ENCODE results near the gene SCARF2.
"Not testable (repeated sequence)": the region's sequence is repeated elsewhere in the genome, so short reads cannot be mapped to it uniquely, and the experiment has no call there.

Gene SCARF2, protein sequence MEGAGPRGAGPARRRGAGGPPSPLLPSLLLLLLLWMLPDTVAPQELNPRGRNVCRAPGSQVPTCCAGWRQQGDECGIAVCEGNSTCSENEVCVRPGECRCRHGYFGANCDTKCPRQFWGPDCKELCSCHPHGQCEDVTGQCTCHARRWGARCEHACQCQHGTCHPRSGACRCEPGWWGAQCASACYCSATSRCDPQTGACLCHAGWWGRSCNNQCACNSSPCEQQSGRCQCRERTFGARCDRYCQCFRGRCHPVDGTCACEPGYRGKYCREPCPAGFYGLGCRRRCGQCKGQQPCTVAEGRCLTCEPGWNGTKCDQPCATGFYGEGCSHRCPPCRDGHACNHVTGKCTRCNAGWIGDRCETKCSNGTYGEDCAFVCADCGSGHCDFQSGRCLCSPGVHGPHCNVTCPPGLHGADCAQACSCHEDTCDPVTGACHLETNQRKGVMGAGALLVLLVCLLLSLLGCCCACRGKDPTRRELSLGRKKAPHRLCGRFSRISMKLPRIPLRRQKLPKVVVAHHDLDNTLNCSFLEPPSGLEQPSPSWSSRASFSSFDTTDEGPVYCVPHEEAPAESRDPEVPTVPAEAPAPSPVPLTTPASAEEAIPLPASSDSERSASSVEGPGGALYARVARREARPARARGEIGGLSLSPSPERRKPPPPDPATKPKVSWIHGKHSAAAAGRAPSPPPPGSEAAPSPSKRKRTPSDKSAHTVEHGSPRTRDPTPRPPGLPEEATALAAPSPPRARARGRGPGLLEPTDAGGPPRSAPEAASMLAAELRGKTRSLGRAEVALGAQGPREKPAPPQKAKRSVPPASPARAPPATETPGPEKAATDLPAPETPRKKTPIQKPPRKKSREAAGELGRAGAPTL

DNA sequence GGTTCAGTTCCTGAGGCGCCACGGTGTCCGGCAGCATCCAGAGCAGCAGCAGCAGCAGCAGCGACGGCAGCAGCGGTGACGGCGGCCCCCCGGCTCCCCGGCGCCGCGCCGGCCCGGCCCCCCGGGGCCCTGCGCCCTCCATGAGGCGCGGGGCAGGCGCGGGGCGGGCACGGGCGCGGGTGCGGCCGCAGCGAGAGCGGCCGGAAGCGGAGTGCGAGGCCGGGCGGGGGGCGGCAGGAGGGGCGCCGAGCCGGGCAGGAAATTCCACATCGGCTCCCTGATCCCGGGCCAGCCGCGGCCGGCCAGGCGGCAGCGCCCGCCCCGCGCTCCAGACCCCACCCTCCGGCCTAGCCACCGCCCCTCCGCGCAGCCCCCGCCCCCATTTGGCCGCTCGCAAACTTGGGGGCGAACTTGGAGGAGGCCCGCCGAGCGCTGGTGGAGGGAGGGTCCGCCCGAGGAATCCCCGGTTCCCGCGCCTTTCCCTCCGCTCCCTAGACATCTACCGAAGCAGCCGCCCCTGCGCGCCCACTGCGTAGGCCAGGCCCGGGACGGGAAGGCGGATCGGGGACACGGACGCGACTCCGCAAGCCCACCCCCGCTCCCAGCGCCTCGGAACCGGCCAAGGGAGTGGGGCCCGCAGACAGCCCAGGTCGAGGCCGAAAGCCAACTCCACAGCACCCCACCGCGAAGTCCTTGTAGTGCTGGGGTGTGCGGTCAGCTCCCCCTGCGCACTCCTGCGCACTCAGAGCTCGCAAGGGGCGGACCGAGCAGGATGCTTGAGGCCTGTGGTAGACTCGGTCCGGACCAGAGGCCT is at the start of gene SCARF2:
TSS of gene SCARF2 (minus strand) at position 213 of the 814 bp plus-strand sequence. CDS start at position 142, 71 bp downstream.
- Mint-ChIP-seq H3K4me3 (peak within 1 kb of the TSS; percentile 95 to 97 (median 97)), H3K4me1 (peaks cover 29% of the 10 kb centered on the region), H3K27ac (peak within 1 kb of the TSS; percentile 83 to 97 (median 92)), H3K27me3 (ENCODE audit: low read depth) (peaks cover 25% of the 10 kb centered on the region), H3K9me3 (no peaks in the 10 kb centered on the region), H3K36me3 (ENCODE audit: low read depth) (peaks cover 17% of the 10 kb centered on the region)
- TF ChIP-seq, protein P1, sequence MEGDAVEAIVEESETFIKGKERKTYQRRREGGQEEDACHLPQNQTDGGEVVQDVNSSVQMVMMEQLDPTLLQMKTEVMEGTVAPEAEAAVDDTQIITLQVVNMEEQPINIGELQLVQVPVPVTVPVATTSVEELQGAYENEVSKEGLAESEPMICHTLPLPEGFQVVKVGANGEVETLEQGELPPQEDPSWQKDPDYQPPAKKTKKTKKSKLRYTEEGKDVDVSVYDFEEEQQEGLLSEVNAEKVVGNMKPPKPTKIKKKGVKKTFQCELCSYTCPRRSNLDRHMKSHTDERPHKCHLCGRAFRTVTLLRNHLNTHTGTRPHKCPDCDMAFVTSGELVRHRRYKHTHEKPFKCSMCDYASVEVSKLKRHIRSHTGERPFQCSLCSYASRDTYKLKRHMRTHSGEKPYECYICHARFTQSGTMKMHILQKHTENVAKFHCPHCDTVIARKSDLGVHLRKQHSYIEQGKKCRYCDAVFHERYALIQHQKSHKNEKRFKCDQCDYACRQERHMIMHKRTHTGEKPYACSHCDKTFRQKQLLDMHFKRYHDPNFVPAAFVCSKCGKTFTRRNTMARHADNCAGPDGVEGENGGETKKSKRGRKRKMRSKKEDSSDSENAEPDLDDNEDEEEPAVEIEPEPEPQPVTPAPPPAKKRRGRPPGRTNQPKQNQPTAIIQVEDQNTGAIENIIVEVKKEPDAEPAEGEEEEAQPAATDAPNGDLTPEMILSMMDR (IDR thresholded peaks at IDR 0.05; ENCODE audit: unreplicated experiment in 3 of 3), result no peak

DNA sequence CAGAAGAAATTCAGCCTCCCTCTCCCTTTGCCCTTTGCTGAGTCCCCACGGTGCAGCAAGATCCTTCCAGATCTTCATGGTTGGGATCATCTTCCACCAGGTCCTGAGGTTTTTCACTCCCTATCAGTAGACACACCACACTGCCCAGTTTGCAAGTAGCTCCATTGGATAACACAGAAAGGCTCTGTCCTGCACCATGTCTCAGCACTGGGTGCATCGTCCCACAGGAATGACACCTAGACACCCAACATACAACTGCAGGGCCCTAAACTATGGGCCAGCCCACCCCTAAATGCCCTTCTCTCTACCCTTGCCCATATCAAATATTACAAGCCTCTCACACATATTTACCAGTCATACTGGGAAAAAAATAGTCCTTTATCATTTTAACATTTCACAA is 48.6 kb upstream of the SCARF2 start:
- Mint-ChIP-seq H3K4me3 (no peak overlapping the region), H3K4me1 (peaks cover 20% of the 10 kb centered on the region), H3K9me3 (no peaks in the 10 kb centered on the region), H3K27me3 (ENCODE audit: low read depth) (no peaks in the 10 kb centered on the region), H3K27ac (no peak overlapping the region), H3K36me3 (ENCODE audit: low read depth) (peaks cover 33% of the 10 kb centered on the region)
- TF ChIP-seq, protein P1 (IDR thresholded peaks at IDR 0.05; ENCODE audit: unreplicated experiment in 3 of 3), result no peak

DNA sequence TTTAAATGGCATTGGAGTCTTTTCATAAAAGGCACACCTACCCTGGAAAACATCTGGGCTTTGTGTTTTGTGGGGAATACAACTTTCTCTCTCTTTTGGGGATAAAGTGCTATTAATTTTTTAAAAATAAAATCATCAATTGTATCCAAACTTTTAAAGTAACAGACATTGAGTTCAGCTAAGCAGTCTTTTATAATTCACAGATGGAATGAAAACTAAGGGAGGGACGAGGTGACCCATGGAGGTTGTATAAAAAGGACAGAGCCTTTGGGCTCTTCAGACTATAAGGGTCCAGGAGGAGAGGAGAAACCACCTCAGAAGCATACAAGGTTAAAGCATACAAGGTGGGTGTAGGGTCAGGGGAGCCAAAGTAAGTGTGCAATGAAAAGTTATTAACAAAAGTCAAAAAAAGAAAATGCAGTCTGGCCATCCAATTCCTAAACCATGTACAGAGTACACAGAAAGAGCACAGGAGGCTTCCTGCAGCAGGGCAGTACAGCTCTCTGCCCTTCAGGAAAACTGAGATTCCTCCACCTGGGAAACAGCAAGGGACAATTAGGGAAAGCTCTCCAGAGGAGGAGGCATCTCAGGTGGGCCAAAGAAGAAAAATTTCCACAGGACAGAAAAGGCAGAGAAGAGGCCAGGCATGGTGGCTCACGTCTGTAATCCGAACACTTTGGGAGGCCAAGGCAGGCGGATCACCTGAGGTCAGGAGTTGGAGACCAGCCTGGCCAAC is 47.5 kb upstream of the SCARF2 start:
- TF ChIP-seq, protein P1 (IDR thresholded peaks at IDR 0.05; ENCODE audit: unreplicated experiment in 3 of 3), result no peak
- no peak overlapping the region for H3K27ac Mint-ChIP-seq
- H3K4me1 Mint-ChIP-seq, result peaks cover 11% of the 10 kb centered on the region
- no peak overlapping the region for H3K4me3 Mint-ChIP-seq
- H3K9me3 Mint-ChIP-seq, result peaks cover 1% of the 10 kb centered on the region
- peaks cover 38% of the 10 kb centered on the region for H3K36me3 Mint-ChIP-seq (ENCODE audit: low read depth)
- H3K27me3 Mint-ChIP-seq (ENCODE audit: low read depth), result no peaks in the 10 kb centered on the region

DNA sequence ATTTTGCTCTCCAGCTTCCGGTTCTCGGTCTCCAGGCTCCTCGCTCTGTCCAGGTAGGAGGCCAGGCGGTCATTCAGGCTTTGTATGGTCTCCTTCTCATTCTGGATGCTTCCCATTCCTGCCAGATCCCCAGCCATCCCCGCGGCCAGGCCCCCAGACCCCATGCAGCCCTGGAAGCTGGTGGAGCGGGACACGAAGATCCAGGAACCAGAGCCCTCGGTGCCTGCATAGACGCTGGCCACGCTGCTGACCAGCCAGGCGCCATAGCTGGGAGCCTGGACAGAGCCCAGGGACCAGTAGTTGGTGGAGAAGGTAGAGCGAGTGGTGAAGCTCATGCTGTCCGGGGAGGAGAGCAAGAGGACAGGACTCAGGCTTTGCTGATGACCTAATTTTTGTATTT is 46.1 kb upstream of the SCARF2 start:
- no peak overlapping the region for H3K4me3 Mint-ChIP-seq
- peaks cover 8% of the 10 kb centered on the region for H3K9me3 Mint-ChIP-seq
- H3K27ac Mint-ChIP-seq, result no peak overlapping the region
- no peaks in the 10 kb centered on the region for H3K4me1 Mint-ChIP-seq
- no peaks in the 10 kb centered on the region for H3K27me3 Mint-ChIP-seq (ENCODE audit: low read depth)
- peaks cover 46% of the 10 kb centered on the region for H3K36me3 Mint-ChIP-seq (ENCODE audit: low read depth)
- TF ChIP-seq, protein P1 (IDR thresholded peaks at IDR 0.05; ENCODE audit: unreplicated experiment in 3 of 3), result no peak

DNA sequence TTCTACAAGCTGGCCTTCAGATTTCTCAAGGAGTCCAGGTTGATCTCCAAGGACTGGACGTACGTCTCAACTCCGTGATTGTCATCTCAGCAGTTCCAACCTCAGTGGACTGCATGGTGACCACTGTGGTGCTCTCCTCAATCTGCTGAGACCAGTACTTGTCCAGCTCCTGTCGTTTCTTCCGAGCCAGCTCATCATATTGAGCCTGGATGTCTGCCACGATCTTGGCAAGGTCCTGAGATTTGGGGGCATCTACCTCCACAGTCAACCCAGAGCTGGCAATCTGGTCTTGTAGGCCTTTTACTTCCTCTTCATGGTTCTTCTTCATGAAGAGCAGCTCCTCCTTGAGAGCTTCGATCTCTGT is 45.5 kb upstream of the SCARF2 start:
- not testable (repeated sequence) for H3K27me3 Mint-ChIP-seq (ENCODE audit: low read depth); H3K27ac Mint-ChIP-seq; H3K4me1 Mint-ChIP-seq; H3K4me3 Mint-ChIP-seq; H3K9me3 Mint-ChIP-seq
- H3K36me3 Mint-ChIP-seq (ENCODE audit: low read depth), result peaks cover 44% of the 10 kb centered on the region
